GM18502 (cell line): ENCODE measurements around the gene IVL.
A peak's percentile ranks its signal among the peaks of the same experiment; 100 is the strongest.

Experiments used
- ATAC-seq: cut with Tn5 transposase; IDR thresholded peaks from one replicate; pipeline ENCODE4 v1.9.1; 2021; ENCODE audit warnings: mild to moderate bottlenecking; ENCODE audit not compliant: unreplicated experiment, poor library complexity

The IVL gene, protein sequence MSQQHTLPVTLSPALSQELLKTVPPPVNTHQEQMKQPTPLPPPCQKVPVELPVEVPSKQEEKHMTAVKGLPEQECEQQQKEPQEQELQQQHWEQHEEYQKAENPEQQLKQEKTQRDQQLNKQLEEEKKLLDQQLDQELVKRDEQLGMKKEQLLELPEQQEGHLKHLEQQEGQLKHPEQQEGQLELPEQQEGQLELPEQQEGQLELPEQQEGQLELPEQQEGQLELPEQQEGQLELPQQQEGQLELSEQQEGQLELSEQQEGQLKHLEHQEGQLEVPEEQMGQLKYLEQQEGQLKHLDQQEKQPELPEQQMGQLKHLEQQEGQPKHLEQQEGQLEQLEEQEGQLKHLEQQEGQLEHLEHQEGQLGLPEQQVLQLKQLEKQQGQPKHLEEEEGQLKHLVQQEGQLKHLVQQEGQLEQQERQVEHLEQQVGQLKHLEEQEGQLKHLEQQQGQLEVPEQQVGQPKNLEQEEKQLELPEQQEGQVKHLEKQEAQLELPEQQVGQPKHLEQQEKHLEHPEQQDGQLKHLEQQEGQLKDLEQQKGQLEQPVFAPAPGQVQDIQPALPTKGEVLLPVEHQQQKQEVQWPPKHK

DNA sequence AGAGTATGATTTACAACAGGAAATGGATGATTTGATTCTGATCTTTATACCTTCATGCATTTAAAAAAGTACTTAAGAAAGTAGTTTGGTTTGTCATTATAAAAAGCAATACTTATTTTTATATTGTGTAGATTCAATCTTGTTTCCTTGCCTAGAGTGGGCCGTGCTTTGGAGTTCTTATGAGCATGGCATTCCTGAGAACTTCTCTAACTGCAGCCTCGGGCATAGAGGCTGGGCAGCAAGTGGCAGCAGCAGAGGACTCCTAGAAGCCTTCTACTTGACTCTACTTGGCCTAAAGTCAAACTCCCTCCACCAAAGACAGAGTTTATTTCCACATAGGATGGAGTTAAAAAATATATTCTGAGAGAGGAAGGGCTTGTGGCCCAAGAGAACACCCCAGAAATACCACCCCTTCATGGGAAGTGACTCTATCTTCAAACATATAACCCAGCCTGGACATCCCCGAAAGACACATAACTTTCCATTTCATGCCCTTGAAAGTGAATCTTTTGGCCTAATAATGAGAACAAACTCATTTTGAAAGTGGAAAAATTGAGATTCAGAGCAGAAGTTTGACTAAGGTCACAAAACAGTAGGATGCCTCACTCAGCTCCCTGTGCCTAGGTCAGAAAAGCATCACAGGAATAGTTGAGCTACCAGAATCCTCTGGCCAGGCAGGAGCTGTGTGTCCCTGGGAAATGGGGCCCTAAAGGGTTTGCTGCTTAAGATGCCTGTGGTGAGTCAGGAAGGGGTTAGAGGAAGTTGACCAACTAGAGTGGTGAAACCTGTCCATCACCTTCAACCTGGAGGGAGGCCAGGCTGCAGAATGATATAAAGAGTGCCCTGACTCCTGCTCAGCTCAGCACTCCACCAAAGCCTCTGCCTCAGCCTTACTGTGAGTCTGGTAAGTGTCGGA lies at the start of gene IVL:
Gene IVL, plus strand, starts transcription at position 861 of the 916 bp plus-strand sequence. CDS start 1,252 bp downstream, outside the sequence.
- no peak for ATAC-seq

- ATAC-seq = no peak
These were observed 48.6 kb upstream of the IVL start, which contains the start of gene LCE7A for GRCh38 chr1:152859696-152860095. TSS of gene LCE7A (plus strand) at chr1:152859996. CDS start at chr1:152860698, 702 bp downstream.

DNA sequence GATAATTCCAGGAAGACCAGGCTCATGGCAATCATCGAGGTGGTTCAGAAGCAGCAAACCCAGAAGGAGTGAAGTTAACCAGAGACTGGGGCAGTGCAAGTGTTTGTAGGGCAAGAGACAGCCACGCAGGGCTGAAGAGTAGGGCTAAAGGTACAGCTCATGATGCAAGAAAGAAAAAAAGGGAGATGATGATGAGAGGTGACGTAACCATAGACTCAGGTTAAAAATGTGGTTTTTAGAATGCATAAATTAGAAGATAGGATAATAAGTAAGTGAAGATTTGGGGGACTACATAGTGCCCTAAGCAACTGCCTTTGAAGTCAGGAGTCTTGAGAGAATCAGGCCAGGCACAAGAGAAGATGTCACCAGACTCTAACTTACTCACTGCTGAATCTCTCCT lies 48.2 kb upstream of the IVL start:
- no peak for ATAC-seq

DNA sequence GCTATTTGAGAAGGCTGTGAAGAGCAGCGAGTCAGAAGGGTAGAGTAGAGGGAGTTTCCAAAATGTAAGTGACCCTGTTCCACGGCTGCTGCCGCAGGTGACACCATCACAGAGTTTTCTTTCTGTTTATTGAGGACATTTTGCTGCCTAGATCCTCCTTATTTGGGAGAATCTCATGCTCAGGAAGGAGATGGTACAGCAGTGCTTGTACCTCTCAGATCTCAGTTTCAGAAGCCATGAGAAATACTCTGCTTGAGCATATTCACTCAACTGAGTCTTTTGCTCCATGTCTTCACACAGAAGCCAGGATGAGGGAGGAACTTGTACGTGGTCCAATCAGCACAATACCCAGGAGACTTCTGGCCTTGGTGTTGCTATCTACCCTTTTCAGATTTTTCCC lies 47.0 kb upstream of the IVL start:
- no peak for ATAC-seq

DNA sequence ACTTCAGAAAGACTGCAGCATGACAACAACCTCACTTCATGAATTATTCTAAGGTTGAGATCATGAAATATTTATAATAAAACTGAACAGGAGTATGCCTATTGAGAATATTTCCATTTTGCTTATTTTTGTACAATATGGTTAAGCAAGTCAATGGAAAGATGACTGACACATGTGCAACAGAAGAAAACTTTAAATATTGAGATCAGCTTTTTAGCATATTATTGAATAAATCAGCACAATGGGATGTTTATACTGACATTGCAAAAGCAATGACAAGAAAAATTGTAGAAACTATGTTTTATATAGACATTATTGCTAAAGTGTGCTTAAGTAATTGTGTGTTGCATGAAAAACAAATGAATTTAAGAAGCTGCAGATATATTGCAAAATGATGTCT lies 43.9 kb upstream of the IVL start:
- no peak for ATAC-seq

GRCh38 chr1:152866321-152866720 lies 42.0 kb upstream of the IVL start:
- ATAC-seq = no peak

- peak; percentile 53 for ATAC-seq
These were observed 38.4 kb upstream of the IVL start for GRCh38 chr1:152869808-152870419.

- ATAC-seq = no peak
These were observed 37.3 kb upstream of the IVL start for GRCh38 chr1:152870831-152871730.

DNA sequence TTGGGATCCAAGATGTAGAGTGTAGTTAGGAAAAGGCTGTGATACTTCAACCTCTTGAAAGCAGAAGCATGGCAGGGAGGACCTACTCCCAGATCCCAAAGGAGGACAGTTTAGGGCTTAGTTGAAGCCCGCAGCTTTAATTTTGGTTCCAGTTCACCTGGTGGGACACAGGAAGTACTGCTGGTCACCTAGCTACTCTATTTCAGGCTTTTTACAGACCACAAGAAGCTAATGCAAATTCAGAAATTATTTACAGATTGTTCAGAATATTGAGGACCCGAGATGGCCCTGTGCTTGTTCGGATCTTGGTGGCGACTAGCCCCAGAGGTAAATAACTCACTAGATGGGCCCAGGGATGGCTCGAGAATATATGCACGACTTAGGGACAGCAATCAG lies 36.6 kb upstream of the IVL start:
- no peak for ATAC-seq

GRCh38 chr1:152873495-152873894 lies 34.9 kb upstream of the IVL start:
- no peak for ATAC-seq

DNA sequence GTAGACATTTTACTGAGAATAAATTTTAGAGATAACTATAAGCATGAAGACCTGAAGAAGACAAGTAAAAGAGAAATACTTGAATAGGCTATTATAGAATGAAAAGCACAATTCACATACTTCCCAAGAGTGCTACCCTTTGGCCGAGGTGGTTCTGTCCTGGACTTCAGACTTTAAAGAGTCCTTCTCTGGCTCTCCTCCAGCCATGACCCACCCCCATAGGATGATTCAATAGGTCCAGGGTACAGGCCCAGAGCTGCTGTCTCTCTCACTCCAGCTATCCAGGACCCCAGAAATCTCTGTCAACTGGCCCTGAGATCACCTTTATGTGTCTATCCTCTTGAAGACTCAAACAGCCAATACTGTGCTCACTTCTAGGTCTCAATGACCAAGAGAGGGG lies 31.5 kb upstream of the IVL start:
- ATAC-seq = no peak

GRCh38 chr1:152878042-152878441 lies 30.3 kb upstream of the IVL start, which contains the start of gene SMCP:
TSS of gene SMCP (plus strand) at chr1:152878322. CDS start at chr1:152884423, 6,101 bp downstream.
- no peak for ATAC-seq

DNA sequence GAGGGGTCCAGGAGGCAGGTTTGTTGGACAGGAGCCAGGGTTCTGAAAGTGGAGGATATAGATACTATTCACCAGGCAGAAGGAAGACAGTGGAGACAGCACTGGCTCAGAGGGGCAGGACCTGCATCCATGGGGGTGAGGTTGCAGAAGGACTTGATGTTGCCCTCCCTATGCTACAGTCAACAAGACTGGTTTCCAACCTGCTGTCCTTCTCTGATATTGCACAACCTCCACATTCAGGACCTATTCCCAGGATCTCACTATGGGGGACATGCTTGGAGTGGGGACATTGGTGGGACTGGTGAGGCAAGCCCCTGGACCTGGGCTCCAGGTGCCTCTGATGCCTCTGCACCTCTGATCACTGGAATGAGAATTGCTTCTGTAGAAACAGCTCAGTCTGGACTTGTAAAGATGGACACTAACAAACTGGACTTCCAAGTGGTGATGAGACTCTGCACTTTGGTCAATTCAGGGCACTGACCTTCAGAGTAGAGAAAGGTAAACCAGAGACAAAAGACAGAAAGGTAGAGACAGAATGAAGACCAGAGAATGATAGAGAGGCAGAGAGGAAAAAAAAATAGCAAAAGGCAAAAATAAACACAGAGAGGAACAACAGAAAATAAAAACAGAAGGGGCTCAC lies 28.7 kb upstream of the IVL start:
- ATAC-seq = no peak

GRCh38 chr1:152880316-152880715 lies 28.0 kb upstream of the IVL start:
- no peak for ATAC-seq

DNA sequence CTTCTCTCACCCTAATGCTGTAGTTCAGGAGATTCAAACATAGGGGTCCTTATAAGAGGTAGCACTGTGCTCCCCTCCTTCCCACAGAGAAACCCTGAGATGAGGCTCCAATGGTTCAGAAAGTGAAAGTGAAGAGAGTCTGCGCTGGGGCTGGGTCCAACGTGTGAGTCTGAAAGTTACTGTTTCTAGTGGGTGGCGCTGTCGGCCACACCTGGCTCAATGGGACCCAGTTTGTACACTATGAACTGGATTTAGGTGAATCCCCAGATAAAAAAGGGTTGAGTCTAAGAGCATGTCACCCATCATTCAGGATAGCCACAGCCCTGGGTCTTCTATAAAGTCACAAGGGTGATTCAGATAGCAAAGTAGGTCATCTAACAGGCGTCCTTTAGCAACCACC lies 27.4 kb upstream of the IVL start:
- ATAC-seq = no peak

DNA sequence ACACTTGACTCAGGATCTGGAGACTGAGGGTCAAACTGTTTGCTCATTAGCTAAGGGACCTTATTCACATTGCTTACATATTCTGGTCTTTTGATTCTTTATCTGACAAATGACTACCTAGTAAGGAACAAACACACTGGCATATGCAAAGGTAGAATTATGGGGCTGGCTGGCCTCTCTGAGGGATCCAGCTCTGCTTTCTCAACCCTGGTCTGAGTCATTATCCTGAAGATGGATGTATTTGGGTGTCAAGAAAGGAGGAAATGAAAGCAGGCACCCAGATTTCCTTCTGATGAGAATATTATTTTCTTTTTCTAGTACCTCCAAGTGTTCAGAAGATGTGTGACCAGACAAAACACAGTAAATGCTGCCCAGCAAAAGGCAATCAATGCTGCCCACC lies 24.3 kb upstream of the IVL start:
- no peak for ATAC-seq

- ATAC-seq = no peak
These were observed 23.8 kb upstream of the IVL start for GRCh38 chr1:152884506-152884905.

DNA sequence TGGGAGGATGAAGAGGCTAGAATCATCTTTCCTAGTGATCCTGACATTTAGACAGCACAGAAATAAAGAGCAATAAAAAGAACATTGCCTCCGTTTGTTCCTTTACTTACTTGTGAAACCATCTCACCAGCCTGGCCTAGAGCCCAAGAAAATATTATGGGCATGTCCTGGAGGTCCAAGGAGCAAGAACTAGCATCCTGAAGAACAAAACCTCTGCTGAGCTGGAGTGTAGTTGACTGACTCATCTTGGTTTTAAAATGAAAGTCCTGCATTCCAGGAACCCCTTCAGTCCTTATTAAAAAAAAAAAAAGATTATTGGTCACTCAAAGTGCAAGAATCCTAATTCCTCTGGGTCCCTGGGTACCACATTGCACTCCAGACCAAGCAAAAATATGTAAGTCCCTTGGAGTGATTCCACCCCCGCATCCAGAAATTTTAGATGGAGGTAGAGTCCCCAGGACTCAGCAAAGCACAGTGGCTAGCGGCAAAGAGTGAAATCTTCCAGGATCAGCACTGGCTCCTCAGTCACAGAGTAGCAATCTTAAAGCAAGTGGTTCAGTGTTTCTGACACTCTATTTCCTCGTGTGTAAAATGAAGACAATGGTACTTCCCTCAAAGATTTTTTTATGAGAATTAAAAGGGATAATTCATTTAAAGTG lies 23.3 kb upstream of the IVL start:
- ATAC-seq = no peak
